Measurements from ENCODE around the gene SETDB2. TPM values are rescaled to one million over a fixed set of nuclear protein-coding genes. Genes with fewer than 3 reads are reported as not detected.

Gene SETDB2
- total RNA-seq, 1 experiment from 2014 or later = 5.2 TPM

- H3K36me3 ChIP-seq (ENCODE audit: control insufficient read depth in 1 of 2, insufficient read depth in 2 of 2, low read length in 2 of 2) = peaks cover 0 to 21% of the 10 kb centered on the region in 2 experiments; a peak in 2 of 4 replicates
- no peak overlapping the region for H3K9ac ChIP-seq (ENCODE audit: low read length)
- H3K4me3 ChIP-seq (replicated peaks in 1 of 2; ENCODE audit: low read depth in 1 of 2, low read length in 2 of 2) = no peak overlapping the region
- DNase-seq (ENCODE audit: low read depth, low spot score) (no peak), ATAC-seq (no peak)
- no peaks in the 10 kb centered on the region for H3K27me3 ChIP-seq (ENCODE audit: insufficient read depth, low read length)
- H3K9me2 ChIP-seq (ENCODE audit: insufficient read depth) = no peaks in the 10 kb centered on the region
- RAD21 ChIA-PET (ENCODE audit: low non-redundant PET in 1 of 2, low total read pairs in 2 of 2, uncharacterized antibody in 2 of 2, unreplicated experiment in 2 of 2) = no interaction called here
- H3K79me2 ChIP-seq (ENCODE audit: insufficient read depth, low read length) = no peaks in the 10 kb centered on the region
- H3K4me2 ChIP-seq (ENCODE audit: low read length) = no peak overlapping the region
- no peaks in the 10 kb centered on the region for H3K4me1 ChIP-seq (ENCODE audit: control insufficient read depth in 1 of 2, insufficient read depth in 2 of 2, low read length in 2 of 2)
- TF ChIP-seq ZFX (IDR thresholded peaks at IDR 0.05) (no peak), EGR1 (IDR thresholded peaks at IDR 0.05; ENCODE audit: low read depth) (no peak), EZH2phosphoT487 (IDR thresholded peaks at IDR 0.05; ENCODE audit: borderline replicate concordance) (no peak), JUND (IDR thresholded peaks at IDR 0.05) (no peak), CTCF (IDR thresholded peaks at IDR 0.05 in 2 of 3, conservative IDR thresholded peaks at IDR 0.05 in 1 of 3; ENCODE audit: borderline replicate concordance in 1 of 3, insufficient read depth in 1 of 3, low read depth in 2 of 3, low read length in 2 of 3) (no peak), EZH2 (IDR thresholded peaks at IDR 0.05) (no peak), POLR2AphosphoS5 (IDR thresholded peaks at IDR 0.05; ENCODE audit: low read depth, low read length) (no peak), YY1 (IDR thresholded peaks at IDR 0.05; ENCODE audit: extremely low read depth, insufficient replicate concordance, low read depth, low read length) (no peak), RAD21 (IDR thresholded peaks at IDR 0.05; ENCODE audit: low read depth) (no peak), SP1 (IDR thresholded peaks at IDR 0.05; ENCODE audit: low read depth) (no peak), ELF1 (IDR thresholded peaks at IDR 0.05; ENCODE audit: borderline replicate concordance, low read depth) (no peak), MAX (IDR thresholded peaks at IDR 0.05) (no peak), POLR2A (IDR thresholded peaks at IDR 0.05; ENCODE audit: borderline replicate concordance, extremely low read depth, insufficient read depth, insufficient read length) (no peak), SRF (IDR thresholded peaks at IDR 0.05; ENCODE audit: low read depth) (no peak), TCF7L2 (IDR thresholded peaks at IDR 0.05; ENCODE audit: borderline replicate concordance, extremely low read depth, insufficient read depth, insufficient read length) (no peak), ATF3 (IDR thresholded peaks at IDR 0.05) (no peak)
- H3K9me3 ChIP-seq (ENCODE audit: control insufficient read depth in 1 of 2, insufficient read depth in 1 of 2, low read depth in 1 of 2, low read length in 2 of 2) = no peaks in the 10 kb centered on the region
- no peak overlapping the region for H2AFZ ChIP-seq (ENCODE audit: low read depth, low read length, poor library complexity, severe bottlenecking)
- CTCF ChIA-PET = no interaction called here
- no TSS peak for BruUV-seq (replicated peaks)
- intact Hi-C loops (cut with micrococcal nuclease) = no loop called here
- POLR2A ChIA-PET = no interaction called here
- no peaks in the 10 kb centered on the region for H4K20me1 ChIP-seq (ENCODE audit: insufficient read depth)
- H3K27ac ChIP-seq (ENCODE audit: low read depth, low read length) = no peak overlapping the region
Observed at GRCh38 chr13:49543656-49544055, 99.6 kb downstream of the SETDB2 start.

Other genes starting within 250 kb of the SETDB2 start
- gene MLNR, start 223.9 kb upstream of the SETDB2 start, total RNA-seq (2021; ENCODE audit: unreplicated experiment) = not detected
- gene CDADC1, start 196.3 kb upstream of the SETDB2 start, total RNA-seq (2021; ENCODE audit: unreplicated experiment) = 7.6 TPM
- gene CAB39L, start 210 bp upstream of the SETDB2 start, total RNA-seq (2021; ENCODE audit: unreplicated experiment) = 6.1 TPM
- 12.1 TPM for gene PHF11, start 51.7 kb downstream of the SETDB2 start, total RNA-seq (2021; ENCODE audit: unreplicated experiment)
- 22.2 TPM for gene RCBTB1, start 141.3 kb downstream of the SETDB2 start, total RNA-seq (2021; ENCODE audit: unreplicated experiment)
- gene ARL11, start 184.2 kb downstream of the SETDB2 start, total RNA-seq (2021; ENCODE audit: unreplicated experiment) = not detected
- 73.2 TPM for gene EBPL, start 247.2 kb downstream of the SETDB2 start, total RNA-seq (2021; ENCODE audit: unreplicated experiment)